ENCODE results near the gene COL4A3.

GRCh38 chr2:227341553-227341952 lies 177.1 kb downstream of the COL4A3 start:
- no peak for TF ChIP-seq POLR2AphosphoS5 (IDR thresholded peaks at IDR 0.05; ENCODE audit: low read depth, low read length)
- no peak for TF ChIP-seq POLR2A (IDR thresholded peaks at IDR 0.05; ENCODE audit: low read depth, low read length)
- no peak for TF ChIP-seq TAF1 (IDR thresholded peaks at IDR 0.05; ENCODE audit: borderline replicate concordance, low read depth, low read length)
